Skeletal muscle tissue (tissue), 4 donors: Measurements from ENCODE around the gene ELOVL5. TPM values are rescaled to one million over a fixed set of nuclear protein-coding genes. Genes with fewer than 3 reads are reported as not detected.
"Not testable (repeated sequence)": the region's sequence is repeated elsewhere in the genome, so short reads cannot be mapped to it uniquely, and the experiment has no call there.

ENCODE experiments used
- H3K27ac ChIP-seq: one replicate; pipeline ENCODE4 v1.7.0; 2013; ENCODE audit warnings: mild to moderate bottlenecking, low read depth, low read length, inconsistent platforms
- H3K27me3 ChIP-seq, 3 donors: one replicate each; pipeline ENCODE4 v1.7.0; 2013; ENCODE audit warnings: low read length in 3 of 3; ENCODE audit not compliant: control insufficient read depth in 3 of 3, insufficient read depth in 3 of 3
- H3K36me3 ChIP-seq, 3 donors: one replicate each; pipeline ENCODE4 v1.7.0; 2013; ENCODE audit warnings: low read length in 3 of 3; ENCODE audit not compliant: control insufficient read depth in 3 of 3, insufficient read depth in 3 of 3
- H3K4me1 ChIP-seq, 3 donors: one replicate each; pipeline ENCODE4 v1.7.0; 2013; ENCODE audit warnings: low read length in 3 of 3, mild to moderate bottlenecking in 3 of 3; ENCODE audit not compliant: control insufficient read depth in 3 of 3, insufficient read depth in 3 of 3
- H3K4me3 ChIP-seq, 3 donors: one replicate each; pipeline ENCODE4 v1.7.0; 2013; ENCODE audit warnings: low read length in 3 of 3
- H3K9ac ChIP-seq, 3 donors: one replicate each; pipeline ENCODE4 v1.7.0; 2013; ENCODE audit warnings: low read length in 3 of 3, mild to moderate bottlenecking in 3 of 3, moderate library complexity in 2 of 3, low read depth in 1 of 3
- H3K9me3 ChIP-seq, 3 donors: one replicate each; pipeline ENCODE4 v1.7.0; 2013; ENCODE audit warnings: low read length in 3 of 3; ENCODE audit not compliant: control insufficient read depth in 3 of 3
- total RNA-seq: library from RNA; depleted of rRNA; stranded (reverse); fragments of >200 nt; gene quantifications from one replicate; pipeline ENCODE4 v1.2.3, GENCODE V29; 2014
- donor health status: Osteomylitis.

ELOVL5 gene
- total RNA-seq, 1 donor from 2014 or later = 30.3 TPM

DNA sequence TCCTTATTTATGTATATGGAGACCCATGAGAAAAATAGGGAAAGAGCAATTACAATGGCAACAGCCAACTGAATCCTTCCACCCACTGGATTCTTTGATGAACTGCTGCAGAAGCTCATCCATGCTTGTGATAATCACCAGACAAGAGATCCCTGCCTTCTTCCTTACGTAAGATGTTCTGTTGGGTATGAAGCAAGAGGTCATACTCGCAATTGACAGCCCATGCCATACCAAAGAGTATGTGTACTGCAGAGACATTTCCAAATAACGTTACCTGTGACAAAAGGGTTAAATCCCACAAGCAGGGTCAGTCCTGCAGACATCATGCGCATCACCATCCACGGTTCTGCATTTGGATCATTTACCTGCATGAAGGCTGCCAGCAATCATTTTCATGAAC, 27.8 kb downstream of the ELOVL5 start:
- no peaks in the 10 kb centered on the region for H3K27me3 ChIP-seq
- H3K36me3 ChIP-seq = no peaks in the 10 kb centered on the region
- no peak overlapping the region for H3K9ac ChIP-seq
- H3K4me1 ChIP-seq = no peaks in the 10 kb centered on the region
- no peak overlapping the region for H3K4me3 ChIP-seq
- no peaks in the 10 kb centered on the region for H3K9me3 ChIP-seq
- H3K27ac ChIP-seq = no peak overlapping the region

DNA sequence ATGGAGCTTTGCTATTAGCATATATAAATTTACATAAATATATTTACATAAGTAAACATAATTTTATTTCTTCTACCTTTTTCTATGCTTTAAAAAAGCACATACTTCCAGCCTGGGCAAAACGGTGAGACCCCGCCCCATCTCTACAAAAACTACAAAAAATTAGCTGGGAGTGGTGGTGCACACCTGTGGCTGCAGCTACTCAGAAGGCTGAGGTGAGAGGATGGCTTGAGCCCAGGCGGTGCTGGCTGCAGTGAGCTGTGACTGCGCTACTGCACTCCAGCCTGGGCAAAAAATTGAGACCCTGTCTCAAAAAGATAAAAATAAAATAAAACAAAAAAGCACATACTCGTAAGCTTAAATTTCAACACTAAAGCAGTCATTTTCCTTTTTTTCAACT, 30.3 kb downstream of the ELOVL5 start:
- H3K4me1 ChIP-seq = peaks cover 0 to 4% (median 0%) of the 10 kb centered on the region in 3 donors

DNA sequence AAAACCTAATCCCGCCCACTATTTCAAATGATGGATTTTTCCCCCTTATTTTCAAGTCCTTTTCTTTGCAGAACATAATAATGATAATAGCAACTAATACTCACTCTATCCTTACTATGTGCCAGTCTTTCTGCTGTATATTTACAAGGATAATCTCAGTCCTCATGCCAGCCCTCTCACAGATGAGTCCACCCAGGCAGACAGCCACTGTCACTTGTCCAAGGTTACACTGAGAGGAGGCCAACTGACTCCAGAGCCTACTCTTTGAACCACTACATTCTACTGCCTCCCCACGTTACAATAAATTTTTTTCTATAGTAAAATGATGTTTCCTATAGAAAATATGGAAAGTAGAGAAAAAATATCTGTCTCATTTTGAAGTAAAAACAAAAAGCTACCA, 30.9 kb downstream of the ELOVL5 start:
- Histone ChIP-seq H3K27me3 (no peaks in the 10 kb centered on the region), H3K4me1 (peaks cover 0 to 4% (median 0%) of the 10 kb centered on the region in 3 donors), H3K4me3 (no peak overlapping the region)

More for the DNA sequence above, 30.3 kb downstream of the ELOVL5 start:
- Histone ChIP-seq H3K9ac (no peak overlapping the region), H3K36me3 (no peaks in the 10 kb centered on the region), H3K4me3 (no peak overlapping the region), H3K27ac (no peak overlapping the region), H3K9me3 (no peaks in the 10 kb centered on the region), H3K27me3 (no peaks in the 10 kb centered on the region)

DNA sequence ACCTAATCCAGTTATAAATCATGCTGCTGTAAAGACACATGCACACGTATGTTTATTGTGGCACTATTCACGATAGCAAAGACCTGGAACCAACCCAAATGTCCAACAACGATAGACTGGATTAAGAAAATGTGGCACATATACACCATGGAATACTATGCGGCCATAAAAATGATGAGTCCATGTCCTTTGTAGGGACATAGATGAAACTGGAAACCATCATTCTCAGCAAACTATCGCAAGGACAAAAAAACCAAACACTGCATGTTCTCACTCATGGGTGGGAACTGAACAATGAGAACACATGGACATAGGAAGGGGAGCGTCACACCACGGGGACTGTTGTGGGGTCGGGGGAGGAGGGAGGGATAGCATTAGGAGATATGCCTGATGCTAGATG, 31.5 kb downstream of the ELOVL5 start:
- not testable (repeated sequence) for H3K36me3 ChIP-seq, H3K4me1 ChIP-seq, H3K27ac ChIP-seq, H3K9ac ChIP-seq, H3K27me3 ChIP-seq, H3K9me3 ChIP-seq, H3K4me3 ChIP-seq

More for the DNA sequence above, 30.9 kb downstream of the ELOVL5 start:
- no peak overlapping the region for H3K9ac ChIP-seq
- H3K9me3 ChIP-seq = no peaks in the 10 kb centered on the region
- no peaks in the 10 kb centered on the region for H3K36me3 ChIP-seq
- no peak overlapping the region for H3K27ac ChIP-seq

DNA sequence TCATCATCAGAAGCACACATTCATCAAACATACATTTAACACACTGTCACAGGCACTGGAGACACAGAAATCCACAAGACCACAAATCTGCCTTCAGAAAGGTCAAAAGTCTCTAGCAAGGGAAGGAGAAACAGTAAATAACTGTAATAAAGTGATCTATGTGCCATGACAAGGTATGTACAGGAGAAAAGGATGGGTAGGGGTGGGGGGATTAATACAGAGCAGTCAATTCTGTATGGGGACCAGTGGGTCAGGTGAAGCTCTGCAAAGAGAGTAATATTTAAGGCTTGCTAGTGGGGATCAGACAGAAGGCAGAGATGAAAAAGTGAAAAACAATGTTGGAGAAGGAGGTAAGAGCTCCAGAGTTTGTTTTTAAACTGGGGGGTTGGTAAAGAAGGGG, 32.6 kb downstream of the ELOVL5 start:
- Histone ChIP-seq H3K9ac (no peak overlapping the region), H3K27me3 (no peaks in the 10 kb centered on the region), H3K4me3 (no peak overlapping the region), H3K9me3 (no peaks in the 10 kb centered on the region), H3K27ac (no peak overlapping the region), H3K4me1 (peaks cover 0 to 4% (median 0%) of the 10 kb centered on the region in 3 donors), H3K36me3 (no peaks in the 10 kb centered on the region)

DNA sequence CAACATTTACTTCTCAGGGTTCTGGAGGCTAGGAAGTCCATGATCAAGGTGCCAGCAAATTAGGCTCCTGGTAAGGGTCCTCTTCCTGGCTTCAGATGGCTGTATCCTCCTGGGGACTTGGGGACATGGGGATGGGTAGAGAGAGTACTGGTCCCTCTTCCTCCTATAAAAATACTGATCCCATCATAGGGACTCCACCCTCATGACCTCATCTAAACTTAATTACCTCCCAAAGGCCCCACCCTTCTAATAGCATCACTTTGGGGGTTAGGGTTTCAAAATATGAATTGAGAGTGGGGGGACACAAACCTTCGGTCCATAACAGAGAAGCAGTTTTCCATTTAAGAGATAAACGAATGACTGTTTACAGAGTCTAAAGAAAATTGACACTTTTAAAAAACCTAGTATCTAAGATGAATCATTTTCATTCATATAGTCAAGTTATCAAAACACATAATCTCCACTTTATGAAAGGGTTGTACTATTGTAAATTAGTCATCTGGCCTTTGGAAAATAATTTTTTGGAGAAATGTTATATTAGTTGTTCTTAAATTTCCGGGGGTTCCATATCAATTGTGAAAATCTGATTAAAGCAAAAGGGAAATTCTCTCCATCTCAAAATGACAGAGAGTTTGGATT, 33.5 kb downstream of the ELOVL5 start:
- no peak overlapping the region for H3K9ac ChIP-seq
- H3K27ac ChIP-seq = no peak overlapping the region
- H3K4me1 ChIP-seq = peaks cover 0 to 4% (median 0%) of the 10 kb centered on the region in 3 donors
- H3K27me3 ChIP-seq = no peaks in the 10 kb centered on the region
- H3K4me3 ChIP-seq = no peak overlapping the region
- no peaks in the 10 kb centered on the region for H3K9me3 ChIP-seq
- H3K36me3 ChIP-seq = no peaks in the 10 kb centered on the region

DNA sequence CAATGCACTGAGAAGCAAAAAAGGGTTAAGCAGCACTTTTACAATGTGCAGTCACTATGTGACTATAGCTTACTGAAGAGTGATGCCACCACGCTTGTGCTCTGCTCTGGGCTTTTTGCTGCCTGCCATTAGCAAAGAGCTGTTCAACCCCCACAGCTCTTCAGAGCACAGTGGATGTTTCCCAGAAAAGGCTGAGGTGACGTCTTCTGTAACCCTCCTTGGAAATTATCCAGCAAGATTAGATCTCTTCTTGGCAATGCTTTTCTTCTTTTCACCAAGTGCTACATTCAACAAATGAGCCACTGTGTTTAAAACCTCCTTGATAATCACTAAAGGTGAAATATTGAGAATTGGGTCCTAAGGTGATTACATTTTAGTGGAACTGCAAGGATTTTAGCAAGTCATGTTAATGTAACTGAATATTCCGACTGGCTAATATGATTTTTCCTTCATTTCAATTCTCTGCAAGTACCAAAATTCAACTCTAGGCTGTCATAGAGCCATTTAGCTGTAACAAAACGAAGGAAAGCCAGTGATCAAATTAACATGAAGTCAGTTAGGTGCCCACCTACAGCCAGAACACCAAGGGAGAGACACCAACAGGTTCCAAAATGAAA, 34.9 kb downstream of the ELOVL5 start:
- Histone ChIP-seq H3K4me1 (peaks cover 2 to 8% (median 4%) of the 10 kb centered on the region in 3 donors), H3K9me3 (no peaks in the 10 kb centered on the region), H3K27ac (no peak overlapping the region), H3K4me3 (no peak overlapping the region), H3K36me3 (no peaks in the 10 kb centered on the region), H3K27me3 (no peaks in the 10 kb centered on the region), H3K9ac (no peak overlapping the region)

DNA sequence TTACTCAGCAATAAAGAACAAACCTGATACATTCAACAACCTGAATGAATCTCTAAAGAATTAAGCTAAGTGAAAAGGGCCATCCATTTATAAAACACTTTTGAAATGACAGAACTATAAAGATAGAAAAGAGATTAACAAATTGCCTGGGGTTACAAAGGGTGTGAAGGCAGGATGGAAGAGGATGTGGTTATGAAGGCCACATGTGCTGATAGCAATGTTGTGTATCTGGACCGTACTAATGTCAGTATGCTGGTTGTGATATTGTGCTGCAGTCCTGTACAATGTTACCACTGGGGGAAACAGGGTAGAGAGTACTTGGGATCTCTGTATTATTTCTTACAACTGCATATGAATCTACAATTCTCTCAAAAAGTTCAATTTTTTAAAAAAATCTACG, 36.4 kb downstream of the ELOVL5 start:
- Histone ChIP-seq H3K4me3 (no peak overlapping the region), H3K4me1 (peaks cover 2 to 8% (median 4%) of the 10 kb centered on the region in 3 donors), H3K27ac (no peak overlapping the region)

DNA sequence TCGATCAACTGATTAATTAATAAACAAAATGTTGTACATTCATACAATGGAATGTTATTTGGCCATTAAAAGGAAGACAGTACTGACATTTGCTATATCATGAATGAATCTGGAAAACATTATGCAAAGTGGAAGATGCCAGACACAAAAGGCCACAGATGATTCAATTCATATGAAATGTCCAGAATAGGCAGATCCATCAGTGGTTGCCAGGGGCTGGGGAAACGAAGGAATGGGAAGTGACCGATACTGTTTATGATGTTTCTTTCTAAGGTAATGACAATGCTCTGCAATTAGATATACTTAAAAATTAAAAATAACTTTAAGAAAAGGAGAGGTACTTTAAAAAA, 37.2 kb downstream of the ELOVL5 start:
- H3K36me3 ChIP-seq = no peaks in the 10 kb centered on the region

More for the DNA sequence above, 36.4 kb downstream of the ELOVL5 start:
- Histone ChIP-seq H3K36me3 (no peaks in the 10 kb centered on the region), H3K9ac (no peak overlapping the region), H3K27me3 (no peaks in the 10 kb centered on the region), H3K9me3 (no peaks in the 10 kb centered on the region)

DNA sequence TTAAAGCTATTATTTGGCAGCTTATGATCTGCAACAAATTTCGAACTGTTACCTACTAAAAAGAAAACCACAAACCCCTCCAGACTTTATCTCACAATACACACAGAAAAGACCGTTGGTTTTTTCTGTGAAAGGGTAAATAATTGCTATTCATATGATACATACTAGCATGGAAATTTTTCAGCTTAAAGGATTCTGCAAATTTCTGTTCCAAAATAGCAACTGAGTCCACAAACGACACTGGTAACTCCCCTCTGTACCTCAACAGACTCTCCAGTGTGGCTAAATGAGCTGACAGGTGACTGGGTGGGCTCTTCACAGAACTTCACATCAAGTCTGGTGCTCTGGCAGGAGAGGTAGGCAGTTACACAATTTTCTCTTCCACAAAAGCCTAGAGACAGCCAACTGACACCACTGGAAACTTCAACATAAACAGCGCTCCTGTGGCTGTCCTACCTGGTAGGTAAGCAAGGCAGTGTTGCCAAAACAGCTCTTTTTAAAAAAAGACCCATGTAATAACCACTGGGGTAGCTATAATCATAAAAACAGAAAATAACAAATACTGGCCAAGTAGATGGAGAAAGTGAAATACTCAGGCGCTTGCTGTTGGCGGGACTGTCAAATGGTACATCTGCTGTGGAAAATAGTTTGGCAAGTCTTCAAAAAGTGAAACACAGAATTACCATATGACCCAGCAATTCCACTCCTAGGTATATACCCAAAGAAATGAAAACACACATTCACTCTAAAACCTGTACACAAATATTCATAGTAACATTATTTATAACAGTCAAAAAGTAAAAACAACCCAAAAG, 37.8 kb downstream of the ELOVL5 start:
- no peak overlapping the region for H3K4me3 ChIP-seq
- no peaks in the 10 kb centered on the region for H3K27me3 ChIP-seq
- peaks cover 2 to 8% (median 4%) of the 10 kb centered on the region in 3 donors for H3K4me1 ChIP-seq
- H3K27ac ChIP-seq = no peak overlapping the region
- H3K36me3 ChIP-seq = no peaks in the 10 kb centered on the region
- no peak overlapping the region for H3K9ac ChIP-seq
- H3K9me3 ChIP-seq = no peaks in the 10 kb centered on the region

More for the DNA sequence above, 37.2 kb downstream of the ELOVL5 start:
- H3K9me3 ChIP-seq = no peaks in the 10 kb centered on the region
- no peaks in the 10 kb centered on the region for H3K27me3 ChIP-seq
- H3K9ac ChIP-seq = no peak overlapping the region
- H3K4me3 ChIP-seq = no peak overlapping the region
- no peak overlapping the region for H3K27ac ChIP-seq
- H3K4me1 ChIP-seq = peaks cover 2 to 8% (median 4%) of the 10 kb centered on the region in 3 donors
